Gastroesophageal sphincter (tissue), 4 donors: ENCODE results near the gene DYNC1LI1. TPM values are rescaled to one million over a fixed set of nuclear protein-coding genes. Genes with fewer than 3 reads are reported as not detected.
"Not testable (repeated sequence)": the region's sequence is repeated elsewhere in the genome, so short reads cannot be mapped to it uniquely, and the experiment has no call there.

ENCODE experiments used
- ATAC-seq: fragments of 150-250 bp; one replicate; pipeline ENCODE4 v1.9.1; 2016; ENCODE audit warnings: mild to moderate bottlenecking, moderate library complexity
- H3K27ac ChIP-seq, 4 donors: fragments of 200-600 bp; sonication (generic) in 3 of 4; 1 replicate in 3 of 4; 2 replicates in 1 of 4; pipeline ENCODE4 v1.5.1; 2016 to 2019
- H3K27me3 ChIP-seq: fragments of 200-600 bp; sonication (generic); one replicate; pipeline ENCODE4 v1.5.1; 2019
- H3K36me3 ChIP-seq, 2 donors: fragments of 200-600 bp; sonication (generic); one replicate each; pipeline ENCODE4 v1.5.1; 2019; ENCODE audit warnings: control low read depth in 1 of 2
- H3K4me1 ChIP-seq, 3 donors: fragments of 200-600 bp; sonication (generic); 1 replicate in 2 of 3; 2 replicates in 1 of 3; pipeline ENCODE4 v1.5.1; 2016 to 2019; ENCODE audit warnings: control low read depth in 2 of 3
- H3K4me3 ChIP-seq, 2 donors: fragments of 200-600 bp; sonication (generic); one replicate each; pipeline ENCODE4 v1.5.1; 2019; ENCODE audit warnings: mild to moderate bottlenecking in 1 of 2, moderate library complexity in 1 of 2
- H3K9me3 ChIP-seq, 3 donors: fragments of 200-600 bp; sonication (generic); one replicate each; pipeline ENCODE4 v1.5.1; 2017 to 2019; ENCODE audit warnings: control low read depth in 2 of 3
- CTCF ChIP-seq, 4 experiments: fragments of 200-600 bp in 2 of 4; fragments of 450-650 bp in 2 of 4; sonication (generic) in 1 of 4; IDR thresholded peaks; one replicate each; pipeline ENCODE4 v1.5.1; 2017 to 2019; ENCODE audit warnings: antibody characterized with exemption in 4 of 4, mild to moderate bottlenecking in 2 of 4, moderate library complexity in 2 of 4
- EP300 ChIP-seq: sonication (generic); formaldehyde crosslinking; IDR thresholded peaks from one replicate; pipeline ENCODE4 v1.6.1; 2017; ENCODE audit warnings: antibody characterized with exemption, mild to moderate bottlenecking
- POLR2A ChIP-seq, 2 donors: fragments of 450-650 bp; IDR thresholded peaks; one replicate each; pipeline ENCODE4 v1.6.1; 2017; ENCODE audit warnings: antibody characterized with exemption in 2 of 2, mild to moderate bottlenecking in 2 of 2, moderate library complexity in 1 of 2
- POLR2AphosphoS5 ChIP-seq: sonication (generic); formaldehyde crosslinking; IDR thresholded peaks from one replicate; pipeline ENCODE4 v1.6.1; 2017; ENCODE audit warnings: antibody characterized with exemption
- WGBS, 2 donors: methylation state at CpG; one replicate each; pipeline ENCODE4 v1.1.5; 2018; ENCODE audit warnings: low coverage in 1 of 2; 5-methylcytosine and 5-hydroxymethylcytosine counted together
- total RNA-seq, 4 donors: library from RNA; depleted of rRNA; stranded (reverse); fragments of >200 nt; gene quantifications; one replicate each; pipeline ENCODE4 v1.1.0, GENCODE V29; 2016

DYNC1LI1 gene
- total RNA-seq, 4 donors from 2014 or later = 29.1 to 75.6 (median 36.3) TPM

GRCh38 chr3:32522682-32523081 is 48.0 kb downstream of the DYNC1LI1 start:
- Histone ChIP-seq H3K4me3 (no peak overlapping the region), H3K27me3 (no peaks in the 10 kb centered on the region), H3K27ac (no peak overlapping the region), H3K36me3 (peaks cover 4 to 48% of the 10 kb centered on the region in 2 donors), H3K9me3 (no peaks in the 10 kb centered on the region), H3K4me1 (no peaks in the 10 kb centered on the region)
- 35 to 39% methylated on average over 7 of the region's 7 CpGs for WGBS, 2 donors
- no peak for ATAC-seq
- no peak for TF ChIP-seq EP300
- TF ChIP-seq CTCF (IDR thresholded peaks at IDR 0.05) = no peak
- no peak for TF ChIP-seq POLR2AphosphoS5
- TF ChIP-seq POLR2A (IDR thresholded peaks at IDR 0.05) = no peak

DNA sequence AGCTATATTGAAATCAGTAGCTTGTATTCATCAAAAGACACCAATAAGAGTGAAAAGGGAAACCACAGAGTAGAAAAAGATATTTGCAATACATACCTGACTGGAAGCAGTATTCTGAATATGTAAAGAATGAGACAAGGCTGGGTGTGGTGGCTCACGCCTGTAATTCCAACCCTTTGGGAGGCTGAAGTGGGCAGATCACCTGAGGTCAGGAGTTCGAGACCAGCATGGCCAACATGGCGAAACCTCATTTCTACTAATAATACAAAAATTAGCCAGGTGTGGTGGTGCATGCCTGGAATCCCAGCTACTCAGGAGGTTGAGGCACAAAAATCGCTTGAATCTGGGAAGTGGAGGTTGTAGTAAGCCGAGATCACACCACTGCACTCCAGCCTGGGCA is 51.7 kb downstream of the DYNC1LI1 start:
- not testable (repeated sequence) for H3K4me3 ChIP-seq, H3K27ac ChIP-seq, ATAC-seq, H3K4me1 ChIP-seq, H3K27me3 ChIP-seq, H3K9me3 ChIP-seq
- H3K36me3 ChIP-seq = peaks cover 0 to 15% of the 10 kb centered on the region in 2 donors
- 94% methylated on average over 5 of the region's 5 CpGs; no CpG with 5 or more reads in 1 of the 2 donors for WGBS, 2 donors

DNA sequence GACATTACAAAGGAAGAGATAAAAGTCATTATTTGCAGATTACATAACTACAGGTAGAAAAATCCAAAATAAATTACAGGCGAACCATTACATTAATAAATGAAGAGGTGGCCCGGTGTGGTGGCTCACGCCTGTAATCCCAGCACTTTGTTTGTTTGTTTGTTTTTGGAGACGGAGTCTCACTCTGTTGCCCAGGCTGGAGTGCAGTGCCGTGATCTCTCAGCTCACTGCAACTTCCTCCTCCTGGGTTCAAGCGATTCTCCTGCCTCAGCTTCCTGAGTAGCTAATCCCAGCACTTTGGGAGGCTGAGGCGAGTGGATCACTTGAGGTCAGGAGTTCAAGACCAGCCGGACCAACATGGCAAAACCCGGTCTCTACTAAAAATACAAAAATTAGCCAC is 53.9 kb downstream of the DYNC1LI1 start:
- not testable (repeated sequence) for H3K4me1 ChIP-seq, H3K27me3 ChIP-seq, H3K4me3 ChIP-seq, H3K27ac ChIP-seq, H3K36me3 ChIP-seq, H3K9me3 ChIP-seq, ATAC-seq
- 83 to 91% methylated on average over 3 to 7 of the region's 9 CpGs for WGBS, 2 donors

- WGBS, 2 donors = 61 to 75% methylated on average over 2 of the region's 2 CpGs
- Histone ChIP-seq H3K27ac (no peak overlapping the region), H3K4me3 (no peak overlapping the region), H3K9me3 (no peaks in the 10 kb centered on the region), H3K36me3 (no peaks in the 10 kb centered on the region), H3K27me3 (no peaks in the 10 kb centered on the region), H3K4me1 (no peaks in the 10 kb centered on the region)
- no peak for ATAC-seq
- no peak for TF ChIP-seq EP300
- TF ChIP-seq CTCF (IDR thresholded peaks at IDR 0.05) = no peak
- no peak for TF ChIP-seq POLR2AphosphoS5
- no peak for TF ChIP-seq POLR2A (IDR thresholded peaks at IDR 0.05)
These were observed 59.7 kb downstream of the DYNC1LI1 start for GRCh38 chr3:32511005-32511404.

DNA sequence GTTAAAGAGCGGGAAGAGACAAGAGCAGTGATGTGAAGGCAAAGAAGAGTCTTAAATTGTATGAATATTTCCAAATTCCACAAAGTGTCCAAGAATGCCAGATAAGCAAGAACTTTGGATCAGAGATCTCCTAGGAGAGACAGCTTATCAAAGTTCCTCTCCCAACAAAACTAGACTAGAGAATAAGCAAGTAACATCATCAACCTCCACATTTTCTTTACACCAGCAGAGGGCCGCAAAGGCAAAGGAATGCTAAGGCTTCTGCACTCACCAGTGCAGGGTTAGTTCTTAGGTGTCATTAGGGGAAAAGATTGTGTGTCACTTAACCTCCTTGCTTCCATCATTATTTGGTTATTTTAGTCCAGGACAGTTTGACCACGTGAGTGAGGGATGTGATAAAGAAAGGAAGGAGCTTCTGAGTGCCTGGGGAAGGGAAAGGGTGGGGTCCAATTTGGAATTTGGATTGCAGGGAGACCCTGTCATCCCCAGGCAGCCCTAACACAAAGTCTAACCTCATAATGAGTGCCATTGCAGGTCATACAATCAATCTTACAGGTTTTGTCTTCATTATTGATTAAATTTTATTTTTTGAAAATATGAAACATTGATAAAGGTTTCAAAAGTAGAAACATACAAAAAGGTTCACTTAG is 60.5 kb downstream of the DYNC1LI1 start:
- Histone ChIP-seq H3K9me3 (no peaks in the 10 kb centered on the region), H3K36me3 (no peaks in the 10 kb centered on the region), H3K27me3 (no peaks in the 10 kb centered on the region), H3K4me1 (no peaks in the 10 kb centered on the region), H3K27ac (no peak overlapping the region), H3K4me3 (no peak overlapping the region)
- peak; percentile 78 for ATAC-seq
- 25 to 40% methylated on average over 2 to 3 of the region's 3 CpGs for WGBS, 2 donors
- TF ChIP-seq CTCF (IDR thresholded peaks at IDR 0.05) (peak; percentile 33 to 82 (median 74)), POLR2A (IDR thresholded peaks at IDR 0.05) (no peak)

DNA sequence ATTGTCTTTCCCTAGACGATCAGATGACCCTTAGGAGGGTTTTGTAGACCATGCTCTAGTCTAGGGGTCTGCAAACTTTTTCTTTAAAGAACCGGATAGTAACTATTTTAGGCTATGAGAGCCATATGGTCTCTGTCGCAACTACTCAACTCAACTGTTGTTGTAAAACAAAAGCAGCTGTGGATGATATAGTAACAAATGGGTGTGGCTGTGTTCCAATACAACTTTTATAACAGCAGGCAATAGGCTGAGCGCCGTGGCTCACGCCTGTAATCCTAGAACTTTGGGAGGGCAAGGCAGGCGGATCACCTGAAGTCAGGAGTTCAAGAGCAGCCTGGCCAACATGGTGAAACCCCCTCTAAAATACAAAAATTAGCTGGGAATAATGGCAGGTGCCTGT is 61.9 kb downstream of the DYNC1LI1 start:
- Histone ChIP-seq H3K36me3 (no peaks in the 10 kb centered on the region), H3K9me3 (no peaks in the 10 kb centered on the region), H3K27me3 (no peaks in the 10 kb centered on the region), H3K4me3 (no peak overlapping the region), H3K27ac (no peak overlapping the region), H3K4me1 (no peaks in the 10 kb centered on the region)
- no peak for ATAC-seq
- no peak for TF ChIP-seq EP300
- TF ChIP-seq POLR2AphosphoS5 = no peak
- TF ChIP-seq CTCF (IDR thresholded peaks at IDR 0.05) = no peak
- TF ChIP-seq POLR2A (IDR thresholded peaks at IDR 0.05) = no peak
- WGBS, 2 donors = 59 to 61% methylated on average over 3 to 7 of the region's 7 CpGs
